Peyer's patch (tissue), 4 donors: ENCODE measurements around the gene GTSE1.

Experiments
- CTCF ChIP-seq, 6 experiments: fragments of 450-650 bp in 4 of 6; fragments of 200-600 bp in 2 of 6; sonication (generic) in 1 of 6; IDR thresholded peaks; one replicate each; pipeline ENCODE4 v1.5.1; 2017 to 2019; ENCODE audit warnings: antibody characterized with exemption in 6 of 6, mild to moderate bottlenecking in 3 of 6, moderate library complexity in 1 of 6
- POLR2A ChIP-seq, 2 donors: fragments of 450-650 bp; IDR thresholded peaks; one replicate each; pipeline ENCODE4 v1.5.1; 2017; ENCODE audit warnings: antibody characterized with exemption in 2 of 2, mild to moderate bottlenecking in 2 of 2, moderate library complexity in 2 of 2

DNA sequence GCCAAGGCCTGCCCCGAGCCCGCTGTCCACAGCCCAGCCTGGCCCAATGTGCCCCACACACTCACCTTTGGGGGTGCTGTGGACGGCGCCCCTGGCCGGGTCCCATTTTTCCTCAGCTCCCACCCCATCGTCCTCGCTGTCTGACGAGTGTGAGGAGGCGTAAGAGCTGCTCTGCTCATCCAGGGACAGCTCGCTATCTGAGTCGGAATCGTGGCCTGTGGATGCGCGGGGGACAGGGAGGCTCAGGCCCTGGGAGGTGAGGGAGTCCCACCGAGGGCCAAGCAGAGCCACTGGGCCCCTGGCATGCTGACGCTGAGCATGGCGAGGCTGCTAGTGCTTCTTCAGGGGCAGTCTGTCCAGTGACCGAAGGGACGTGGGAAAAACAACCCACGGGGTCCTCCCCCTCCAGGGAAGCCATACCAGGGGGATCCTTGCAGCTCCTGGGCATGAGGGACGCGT is 68.5 kb downstream of the GTSE1 start:
- TF ChIP-seq CTCF (IDR thresholded peaks at IDR 0.05): no peak
- TF ChIP-seq POLR2A (IDR thresholded peaks at IDR 0.05): no peak
